K562 (cell line): Measurements from ENCODE around the gene IL13. TPM values are rescaled to one million over a fixed set of nuclear protein-coding genes. Genes with fewer than 3 reads are reported as not detected.

Experiments used
- ATAC-seq: fragments of 200-7000 bp; cut with Tn5 transposase; 3 replicates; pipeline ENCODE4 v1.9.1; 2020; ENCODE audit warnings: moderate library complexity
- BruUV-seq: library from RNA; stranded (reverse); fragments of 400-500 nt; replicated peaks from 2 replicates; lab custom pipeline; 2021; lab: Mats Ljungman, UMichigan
- CTCF ChIA-PET: fragments of 300-600 bp; formaldehyde crosslinking; extraction: SDS; loops from one replicate; lab custom pipeline; 2021; ENCODE audit warnings: low intra/inter-chr PET ratio; lab: Yijun Ruan, JAX
- POLR2A ChIA-PET: fragments of 300-600, 350-650 bp; sonication (Branson Sonifier 250); formaldehyde crosslinking; extraction: SDS; loops from one replicate; lab custom pipeline; 2021; ENCODE audit warnings: antibody characterized with exemption, inconsistent platforms; lab: Yijun Ruan, JAX
- DNase-seq, 4 experiments: peaks; one replicate each; pipeline versions ENCODE4 v3.0.0 to v3.0.0-alpha.2; 2011 to 2018; ENCODE audit warnings: low spot score in 3 of 4, mixed read lengths in 3 of 4; ENCODE audit errors: extremely low read depth in 1 of 4
- FAIRE-seq: peaks from 2 replicates; lab custom pipeline; 2011; peaks lifted over from hg19 to GRCh38; lab: Jason Lieb, UNC
- H2AFZ ChIP-seq: 2 replicates; pipeline ENCODE4 v1.6.0; 2011; ENCODE audit warnings: low read depth, low read length, control low read depth, inconsistent platforms
- H3K27ac ChIP-seq: fragments of 200-600 bp; 3 replicates; pipeline ENCODE4 v1.8.0; 2011; ENCODE audit warnings: low read depth, mild to moderate bottlenecking, control low read depth, inconsistent platforms, low read length, moderate library complexity, mixed read lengths; ENCODE audit errors: extremely low read depth
- H3K27me3 ChIP-seq, 2 experiments: fragments of 300-600 bp in 1 of 2; 2 replicates in 1 of 2; 3 replicates in 1 of 2; pipeline versions ENCODE4 v1.6.0 to v1.8.0; 2011; ENCODE audit warnings: inconsistent platforms in 2 of 2, low read length in 2 of 2, mild to moderate bottlenecking in 1 of 2, mixed read lengths in 1 of 2, moderate library complexity in 1 of 2; ENCODE audit not compliant: control insufficient read depth in 2 of 2, insufficient read depth in 2 of 2
- H3K36me3 ChIP-seq: fragments of 300-600 bp; 3 replicates; pipeline ENCODE4 v1.8.0; 2011; ENCODE audit warnings: mild to moderate bottlenecking, low read length, inconsistent platforms; ENCODE audit not compliant: control insufficient read depth, insufficient read depth
- H3K4me1 ChIP-seq, 2 experiments: fragments of 200-600 bp in 1 of 2; replicated peaks in 1 of 2; 2 replicates in 1 of 2; 3 replicates in 1 of 2; pipeline versions ENCODE4 v1.5.1 to v1.8.0; 2011; ENCODE audit warnings: inconsistent platforms in 2 of 2, low read length in 2 of 2, mild to moderate bottlenecking in 1 of 2, mixed read lengths in 1 of 2, moderate library complexity in 1 of 2; ENCODE audit not compliant: control insufficient read depth in 2 of 2, insufficient read depth in 2 of 2
- H3K4me2 ChIP-seq: 2 replicates; pipeline ENCODE4 v1.6.1; 2011; ENCODE audit warnings: low read length, control low read depth, inconsistent platforms, mixed read lengths; ENCODE audit not compliant: insufficient read depth
- H3K4me3 ChIP-seq: fragments of 200-600 bp; sonication (generic), shearing (Covaris generic); 2 replicates; pipeline ENCODE4 v1.5.1; 2016; ENCODE audit warnings: control low read depth, inconsistent platforms
- H3K79me2 ChIP-seq: fragments of 200-600 bp; 3 replicates; pipeline ENCODE4 v1.8.0; 2011; ENCODE audit warnings: low read length, inconsistent platforms; ENCODE audit not compliant: control insufficient read depth, insufficient read depth
- H3K9ac ChIP-seq, 2 experiments: 2 replicates each; pipeline versions ENCODE4 v1.6.0 to v1.6.1; 2011; ENCODE audit warnings: low read depth in 2 of 2, low read length in 2 of 2, control low read depth in 1 of 2, inconsistent platforms in 1 of 2, mild to moderate bottlenecking in 1 of 2, mixed read lengths in 1 of 2; ENCODE audit not compliant: insufficient read depth in 1 of 2
- H3K9me1 ChIP-seq: one replicate; pipeline ENCODE4 v1.6.0; 2011; ENCODE audit warnings: inconsistent platforms, mild to moderate bottlenecking, low read length, moderate library complexity; ENCODE audit not compliant: control insufficient read depth, insufficient read depth
- H3K9me3 ChIP-seq: replicated peaks from 2 replicates; pipeline ENCODE4 v1.5.1; 2011; ENCODE audit warnings: low read depth, low read length, inconsistent platforms; ENCODE audit not compliant: control insufficient read depth, insufficient read depth
- H4K20me1 ChIP-seq: replicated peaks from 2 replicates; pipeline ENCODE4 v1.6.1; 2011; ENCODE audit warnings: low read length, inconsistent platforms, mixed read lengths; ENCODE audit not compliant: control insufficient read depth, insufficient read depth
- CHCHD3 ChIP-seq: fragments of 250-450 bp; sonication (Bioruptor Pico); IDR thresholded peaks from 2 replicates; pipeline ENCODE4 v2.1.2; 2022; ENCODE audit warnings: mild to moderate bottlenecking
- DIDO1 ChIP-seq: fragments of 450-650 bp; IDR thresholded peaks from 2 replicates; pipeline ENCODE4 v1.6.1; 2016; ENCODE audit warnings: low read depth, missing biosample characterization, missing genetic modification characterization
- ESRRA ChIP-seq: fragments of 450-650 bp; IDR thresholded peaks from 2 replicates; pipeline ENCODE4 v1.6.1; 2014; ENCODE audit warnings: low read depth, mild to moderate bottlenecking, moderate library complexity, borderline replicate concordance
- KAT7 ChIP-seq: sonication (generic); formaldehyde crosslinking; IDR thresholded peaks from 2 replicates; pipeline ENCODE4 v1.8.0; 2022; ENCODE audit warnings: missing genetic modification reagents, mild to moderate bottlenecking, borderline replicate concordance
- KAT8 ChIP-seq: fragments of 450-650 bp; IDR thresholded peaks from 2 replicates; pipeline ENCODE4 v1.6.1; 2016; ENCODE audit warnings: low read depth, mild to moderate bottlenecking
- MBD1 ChIP-seq: fragments of 250-450 bp; sonication (Bioruptor Pico); IDR thresholded peaks from 2 replicates; pipeline ENCODE4 v1.8.0; 2022; ENCODE audit warnings: inconsistent platforms
- MCM2 ChIP-seq: fragments of 450-650 bp; IDR thresholded peaks from 2 replicates; pipeline ENCODE4 v1.6.1; 2017; ENCODE audit warnings: low read depth, mild to moderate bottlenecking
- POLR2AphosphoS5 ChIP-seq: IDR thresholded peaks from 2 replicates; pipeline ENCODE4 v1.6.1; 2011; ENCODE audit warnings: mild to moderate bottlenecking, low read depth, low read length, moderate library complexity; ENCODE audit not compliant: control insufficient read depth, insufficient read depth
- THAP12 ChIP-seq: fragments of 250-450 bp; sonication (Bioruptor Pico); IDR thresholded peaks from 2 replicates; pipeline ENCODE4 v1.9.0; 2021; ENCODE audit warnings: mild to moderate bottlenecking, inconsistent platforms
- THRB ChIP-seq: fragments of 450-650 bp; formaldehyde crosslinking; conservative IDR thresholded peaks from 2 replicates; pipeline ENCODE4 v1.4.0; 2022; ENCODE audit warnings: mild to moderate bottlenecking, missing genetic modification characterization
- TSHZ1 ChIP-seq: fragments of 250-450 bp; sonication (Bioruptor Pico); IDR thresholded peaks from 2 replicates; pipeline ENCODE4 v1.4.0; 2020; ENCODE audit warnings: mild to moderate bottlenecking, moderate library complexity
- ZNF444 ChIP-seq: fragments of 250-450 bp; sonication (Bioruptor Pico); IDR thresholded peaks from 2 replicates; pipeline ENCODE4 v1.4.0; 2020; ENCODE audit warnings: mild to moderate bottlenecking, moderate library complexity
- WGBS: fragments of 100-300 bp; shearing (Covaris generic); methylation state at CpG from one replicate; pipeline ENCODE4 v1.1.6; 2016; ENCODE audit warnings: low coverage, mixed read lengths; ENCODE audit not compliant: insufficient coverage; ENCODE audit errors: missing lambda C conversion rate; 5-methylcytosine and 5-hydroxymethylcytosine counted together
- in situ Hi-C: fragments of 300-500 bp; cut with MboI; formaldehyde crosslinking; loops from 4 replicates; pipeline ENCODE4 v1.15.0; 2018; ENCODE audit warnings: inconsistent platforms, mixed read lengths
- intact Hi-C: fragments of 100-400 bp; cut with micrococcal nuclease; formaldehyde crosslinking; loops from 2 replicates; pipeline ENCODE4 v1.14.2; 2022
- polyA plus RNA-seq, 8 experiments: library from polyadenylated mRNA; depleted of rRNA in 4 of 8; stranded (reverse) in 5 of 8; unstranded in 3 of 8; fragments of >200 nt; fragmentation: Nextera tagmentation in 2 of 8; fragmentation: Illumina TruSeq in 1 of 8; extraction: Ambion mirVana in 2 of 8; extraction: Trizol in 1 of 8; gene quantifications; 2 replicates each; pipeline versions ENCODE4 v1.2.1 to v1.2.3, GENCODE V29; 2011 to 2014; ENCODE audit warnings: inconsistent platforms in 1 of 8, missing spikeins in 1 of 8
- total RNA-seq, 7 experiments: library from RNA; depleted of rRNA in 6 of 7; stranded (reverse); fragments of >200 nt in 6 of 7; fragmentation: Illumina TruSeq in 2 of 7; extraction: Trizol in 2 of 7; gene quantifications; 2 replicates each; pipeline versions ENCODE4 v1.2.1 to v1.2.3, GENCODE V29; 2011 to 2021; ENCODE audit warnings: low replicate concordance in 1 of 7

The IL13 gene
- total and polyA plus RNA-seq, 9 of the 15 experiments (the other 6 are each of a cell fraction or from before 2014, with no cell fraction given): not detected

GRCh38 chr5:132637241-132637640 is 20.7 kb upstream of the IL13 start:
- WGBS: 85% methylated on average over 4 of the region's 4 CpGs
- intact Hi-C loops (no loop called here), in situ Hi-C loops (no loop called here)
- ChIA-PET CTCF (no interaction called here), POLR2A (interaction anchor here (1.2 kb wide), 1 partner anchor 28 kb away, joined by 3 read pairs; no protein-coding TSS in a partner anchor)
- Histone ChIP-seq H3K36me3 (peaks cover 79% of the 10 kb centered on the region), H3K4me2 (no peak overlapping the region), H2AFZ (no peak overlapping the region), H3K27ac (no peak overlapping the region), H3K9ac (no peak overlapping the region), H3K4me1 (no peaks in the 10 kb centered on the region), H3K79me2 (no peaks in the 10 kb centered on the region), H3K9me1 (no peaks in the 10 kb centered on the region), H3K9me3 (no peaks in the 10 kb centered on the region), H4K20me1 (no peaks in the 10 kb centered on the region), H3K27me3 (no peaks in the 10 kb centered on the region), H3K4me3 (no peak overlapping the region)
- no peak for TF ChIP-seq DIDO1 (tag)
- no peak for TF ChIP-seq KAT8
- TF ChIP-seq ESRRA: no peak
- no peak for TF ChIP-seq MCM2
- TF ChIP-seq ZNF444 (CRISPR knock-in tag): no peak
- TF ChIP-seq TSHZ1 (CRISPR knock-in tag): no peak
- TF ChIP-seq POLR2AphosphoS5: no peak
- TF ChIP-seq KAT7 (CRISPR knock-in tag): no peak
- no peak for TF ChIP-seq CHCHD3 (CRISPR knock-in tag)
- no peak for TF ChIP-seq THAP12 (CRISPR knock-in tag)
- TF ChIP-seq MBD1 (CRISPR knock-in tag): no peak
- no peak for TF ChIP-seq THRB (CRISPR knock-in tag)
- no TSS peak for BruUV-seq
- DNase-seq (no peak), ATAC-seq (no peak), FAIRE-seq (no peak)
